ENCODE data around the gene CAMK1D.
"Not testable (repeated sequence)": the region's sequence is repeated elsewhere in the genome, so short reads cannot be mapped to it uniquely, and the experiment has no call there.

CAMK1D gene

DNA sequence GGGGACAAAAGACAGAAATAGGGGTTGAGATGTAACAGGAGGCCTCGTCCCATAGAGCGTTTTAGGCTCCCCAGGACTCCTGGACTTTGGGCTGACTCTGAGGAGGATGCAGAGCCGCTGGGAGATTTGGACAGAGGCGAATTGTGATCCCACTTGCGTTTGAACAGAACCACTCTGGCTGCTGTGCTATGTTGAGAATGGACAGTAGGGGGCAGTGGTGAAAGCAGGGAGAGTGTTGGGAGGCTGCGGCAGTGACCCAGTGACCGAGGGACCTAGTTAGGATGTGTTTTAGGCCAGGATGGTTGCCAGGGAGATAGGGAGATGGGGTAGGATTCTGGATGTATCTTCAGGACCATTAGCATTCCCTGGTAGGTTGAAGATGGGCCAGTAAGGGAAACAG, 380.5 kb downstream of the CAMK1D start:
- Histone ChIP-seq H3K9me3 (ENCODE audit: control insufficient read depth, insufficient read depth, low read length) (no peaks in the 10 kb centered on the region), H3K9ac (ENCODE audit: low read depth, low read length) (no peak overlapping the region), H3K27me3 (ENCODE audit: control insufficient read depth, insufficient read depth, low read length) (no peaks in the 10 kb centered on the region), H3K4me1 (ENCODE audit: control insufficient read depth, insufficient read depth, low read length) (peaks cover 6% of the 10 kb centered on the region), H3K4me3 (ENCODE audit: low read depth, low read length) (no peak overlapping the region), H3K27ac (ENCODE audit: low read depth, low read length) (no peak overlapping the region), H3K36me3 (ENCODE audit: control insufficient read depth, insufficient read depth, low read length) (no peaks in the 10 kb centered on the region)

DNA sequence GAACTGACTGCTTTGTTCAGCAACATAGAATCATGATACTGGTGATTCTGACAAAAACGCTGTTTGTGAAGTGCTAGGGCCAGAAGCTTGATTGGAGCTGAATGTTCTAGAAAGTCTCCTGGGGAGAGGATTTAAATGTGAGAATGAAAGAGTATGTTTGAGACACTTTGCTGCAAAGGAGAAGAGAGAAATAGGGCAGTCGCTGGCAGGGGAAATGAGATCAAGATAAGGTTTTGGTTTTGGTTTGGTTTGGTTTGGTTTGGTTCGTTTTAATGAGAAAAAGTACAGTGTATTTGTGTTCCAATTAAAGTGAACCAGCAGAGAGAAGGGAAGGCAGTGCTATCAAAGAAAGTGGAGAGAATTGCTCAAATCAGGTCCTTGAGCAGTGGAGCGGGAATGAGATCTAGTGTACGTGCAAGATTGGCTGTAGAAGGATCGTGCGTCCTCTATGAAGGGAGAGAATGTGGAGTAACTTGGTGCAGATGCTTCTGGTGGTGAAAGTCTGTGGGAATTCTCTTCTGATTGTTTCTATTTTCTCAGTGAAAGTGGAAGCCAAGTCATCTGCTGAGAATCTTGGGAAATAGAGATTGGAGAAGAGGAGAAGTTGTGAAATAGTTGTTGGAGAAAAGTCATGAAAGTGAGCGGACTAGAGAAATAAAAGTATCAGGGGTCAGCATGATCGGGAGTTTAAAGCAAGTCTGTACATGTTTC, 381.6 kb downstream of the CAMK1D start:
- Histone ChIP-seq H3K4me3 (ENCODE audit: low read depth, low read length) (no peak overlapping the region), H3K36me3 (ENCODE audit: control insufficient read depth, insufficient read depth, low read length) (no peaks in the 10 kb centered on the region), H3K27ac (ENCODE audit: low read depth, low read length) (no peak overlapping the region), H3K9ac (ENCODE audit: low read depth, low read length) (no peak overlapping the region), H3K4me1 (ENCODE audit: control insufficient read depth, insufficient read depth, low read length) (no peaks in the 10 kb centered on the region), H3K27me3 (ENCODE audit: control insufficient read depth, insufficient read depth, low read length) (no peaks in the 10 kb centered on the region), H3K9me3 (ENCODE audit: control insufficient read depth, insufficient read depth, low read length) (no peaks in the 10 kb centered on the region)

DNA sequence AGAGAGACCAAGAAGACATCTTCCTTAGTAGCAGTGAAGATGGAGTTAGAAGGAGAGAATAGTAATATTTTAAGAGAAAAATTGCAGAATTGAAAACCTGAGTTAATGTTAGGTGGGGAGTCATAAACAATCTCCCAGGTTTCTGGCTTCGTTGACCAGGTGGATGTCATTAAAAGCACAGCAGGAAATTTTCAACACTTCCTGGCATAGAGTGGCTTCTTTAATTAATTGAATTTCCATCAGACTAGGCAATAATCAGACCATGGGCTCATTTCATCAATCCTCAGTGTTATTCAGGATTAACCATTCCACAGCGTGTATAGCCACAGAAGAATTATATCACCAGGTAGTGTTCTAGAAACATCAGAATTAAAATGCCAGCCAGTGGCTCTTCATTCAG, 383.9 kb downstream of the CAMK1D start:
- Histone ChIP-seq H3K9me3 (ENCODE audit: control insufficient read depth, insufficient read depth, low read length) (no peaks in the 10 kb centered on the region), H3K27ac (ENCODE audit: low read depth, low read length) (no peak overlapping the region), H3K36me3 (ENCODE audit: control insufficient read depth, insufficient read depth, low read length) (no peaks in the 10 kb centered on the region), H3K27me3 (ENCODE audit: control insufficient read depth, insufficient read depth, low read length) (no peaks in the 10 kb centered on the region), H3K4me1 (ENCODE audit: control insufficient read depth, insufficient read depth, low read length) (no peaks in the 10 kb centered on the region), H3K9ac (ENCODE audit: low read depth, low read length) (no peak overlapping the region), H3K4me3 (ENCODE audit: low read depth, low read length) (no peak overlapping the region)

DNA sequence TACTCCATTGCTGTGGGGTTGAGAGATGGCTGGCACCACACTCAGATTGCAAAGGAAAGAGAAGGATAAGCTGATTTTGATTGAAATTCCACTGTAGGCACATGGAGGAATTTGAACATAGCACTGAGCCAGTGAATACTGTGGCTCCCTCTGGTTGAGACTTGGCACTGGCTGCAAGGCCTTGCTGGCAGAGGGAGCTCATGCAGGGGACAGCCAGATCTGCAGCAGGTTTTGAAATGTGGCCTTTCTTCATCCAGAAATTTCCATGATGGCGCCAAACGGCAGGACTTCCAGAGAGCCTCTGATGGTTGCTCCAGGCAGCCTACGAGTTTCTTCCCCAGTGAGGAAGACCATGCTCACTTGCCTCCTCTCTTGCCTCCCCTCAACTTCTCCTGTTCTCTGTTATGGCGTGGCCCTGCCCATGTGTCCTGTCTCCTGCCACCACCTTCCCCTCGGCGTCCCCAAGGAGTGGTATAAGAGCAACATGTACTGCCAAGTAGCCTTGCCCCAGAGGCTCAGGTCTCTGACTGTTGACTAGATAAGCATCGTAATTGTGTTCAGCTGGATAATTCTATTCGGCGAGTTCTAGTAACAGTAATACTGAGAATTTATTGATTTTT, 386.6 kb downstream of the CAMK1D start:
- H3K27ac ChIP-seq (ENCODE audit: low read depth, low read length): no peak overlapping the region
- H3K4me1 ChIP-seq (ENCODE audit: control insufficient read depth, insufficient read depth, low read length): 0 out of 2 replicates have a peak, but pooled peaks cover 6% of the 10 kb centered on the region

DNA sequence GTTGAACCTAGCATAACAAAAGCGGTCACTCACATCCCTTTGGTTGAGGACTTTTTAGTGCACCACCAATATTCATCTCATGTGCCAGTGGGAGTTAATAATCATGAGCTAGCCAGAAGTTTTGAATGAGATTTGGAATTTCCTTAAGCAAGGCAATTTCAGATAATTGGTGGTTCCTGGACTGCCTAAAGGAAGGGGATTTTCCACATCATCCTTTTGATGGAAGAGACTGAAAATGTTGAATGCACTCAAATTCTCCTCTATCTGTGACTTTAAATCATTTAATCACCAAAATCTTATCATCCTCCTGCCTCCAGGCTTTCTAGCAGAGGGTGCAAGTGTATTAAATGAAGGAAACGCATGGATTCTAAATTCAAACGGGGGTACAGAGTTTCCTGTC, 391.5 kb downstream of the CAMK1D start:
- Histone ChIP-seq H3K9me3 (ENCODE audit: control insufficient read depth, insufficient read depth, low read length) (no peaks in the 10 kb centered on the region), H3K9ac (ENCODE audit: low read depth, low read length) (no peak overlapping the region), H3K36me3 (ENCODE audit: control insufficient read depth, insufficient read depth, low read length) (no peaks in the 10 kb centered on the region), H3K27ac (ENCODE audit: low read depth, low read length) (no peak overlapping the region), H3K4me3 (ENCODE audit: low read depth, low read length) (no peak overlapping the region), H3K4me1 (ENCODE audit: control insufficient read depth, insufficient read depth, low read length) (0 out of 2 replicates have a peak, but pooled peaks cover 7% of the 10 kb centered on the region), H3K27me3 (ENCODE audit: control insufficient read depth, insufficient read depth, low read length) (no peaks in the 10 kb centered on the region)

More for the DNA sequence above, 386.6 kb downstream of the CAMK1D start:
- Histone ChIP-seq H3K4me3 (ENCODE audit: low read depth, low read length) (no peak overlapping the region), H3K9me3 (ENCODE audit: control insufficient read depth, insufficient read depth, low read length) (no peaks in the 10 kb centered on the region), H3K9ac (ENCODE audit: low read depth, low read length) (no peak overlapping the region), H3K36me3 (ENCODE audit: control insufficient read depth, insufficient read depth, low read length) (no peaks in the 10 kb centered on the region), H3K27me3 (ENCODE audit: control insufficient read depth, insufficient read depth, low read length) (no peaks in the 10 kb centered on the region)

DNA sequence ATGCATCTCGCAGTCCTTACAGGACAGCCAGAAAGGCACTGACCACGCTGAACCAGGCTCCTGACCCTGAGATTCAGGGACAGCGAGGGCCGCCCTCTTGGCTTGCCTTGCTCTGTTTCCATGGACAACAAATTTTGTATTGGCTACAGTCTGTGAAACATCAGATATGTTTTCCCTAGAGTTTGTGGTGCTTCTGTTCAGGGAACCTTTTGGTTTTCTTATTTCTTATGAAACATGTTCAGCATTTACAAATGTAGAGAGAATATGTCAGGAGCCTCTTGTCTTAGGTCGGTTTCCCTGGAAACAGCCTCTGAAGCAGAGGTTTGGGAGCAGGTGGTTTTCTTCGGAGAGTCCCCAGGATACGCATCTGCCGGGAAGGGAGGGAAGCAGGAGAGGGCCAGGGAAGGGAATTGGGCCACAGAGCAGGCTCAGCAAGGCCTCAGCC, 392.0 kb downstream of the CAMK1D start:
- no peaks in the 10 kb centered on the region for H3K36me3 ChIP-seq (ENCODE audit: control insufficient read depth, insufficient read depth, low read length)

DNA sequence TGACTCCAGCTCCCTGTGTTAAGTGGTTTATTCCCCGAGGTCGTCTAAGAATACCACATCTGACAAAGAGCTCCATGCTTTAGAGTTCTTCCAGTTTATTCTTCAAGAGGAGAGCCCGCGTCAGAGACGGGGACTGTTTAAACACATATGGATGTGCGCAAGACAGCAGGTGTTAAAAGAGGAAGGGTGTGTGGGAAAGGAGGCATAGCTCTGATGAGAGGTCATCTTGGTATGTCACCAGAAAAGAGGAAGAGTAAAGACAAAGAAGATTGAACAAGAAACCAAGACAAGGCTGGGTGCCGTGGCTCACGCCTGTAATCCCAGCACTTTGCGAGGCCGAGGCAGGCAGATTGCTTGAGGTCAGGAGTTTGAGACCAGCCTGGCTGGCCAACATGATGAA, 393.4 kb downstream of the CAMK1D start:
- no peaks in the 10 kb centered on the region for H3K27me3 ChIP-seq (ENCODE audit: control insufficient read depth, insufficient read depth, low read length)
- no peak overlapping the region for H3K27ac ChIP-seq (ENCODE audit: low read depth, low read length)
- no peaks in the 10 kb centered on the region for H3K36me3 ChIP-seq (ENCODE audit: control insufficient read depth, insufficient read depth, low read length)
- H3K4me1 ChIP-seq (ENCODE audit: control insufficient read depth, insufficient read depth, low read length): 0 out of 2 replicates have a peak, but pooled peaks cover 7% of the 10 kb centered on the region
- no peak overlapping the region for H3K4me3 ChIP-seq (ENCODE audit: low read depth, low read length)
- no peaks in the 10 kb centered on the region for H3K9me3 ChIP-seq (ENCODE audit: control insufficient read depth, insufficient read depth, low read length)
- H3K9ac ChIP-seq (ENCODE audit: low read depth, low read length): no peak overlapping the region

More for the DNA sequence above, 392.0 kb downstream of the CAMK1D start:
- Histone ChIP-seq H3K9ac (ENCODE audit: low read depth, low read length) (no peak overlapping the region), H3K9me3 (ENCODE audit: control insufficient read depth, insufficient read depth, low read length) (no peaks in the 10 kb centered on the region), H3K27me3 (ENCODE audit: control insufficient read depth, insufficient read depth, low read length) (no peaks in the 10 kb centered on the region), H3K4me3 (ENCODE audit: low read depth, low read length) (no peak overlapping the region), H3K4me1 (ENCODE audit: control insufficient read depth, insufficient read depth, low read length) (0 out of 2 replicates have a peak, but pooled peaks cover 7% of the 10 kb centered on the region), H3K27ac (ENCODE audit: low read depth, low read length) (no peak overlapping the region)

DNA sequence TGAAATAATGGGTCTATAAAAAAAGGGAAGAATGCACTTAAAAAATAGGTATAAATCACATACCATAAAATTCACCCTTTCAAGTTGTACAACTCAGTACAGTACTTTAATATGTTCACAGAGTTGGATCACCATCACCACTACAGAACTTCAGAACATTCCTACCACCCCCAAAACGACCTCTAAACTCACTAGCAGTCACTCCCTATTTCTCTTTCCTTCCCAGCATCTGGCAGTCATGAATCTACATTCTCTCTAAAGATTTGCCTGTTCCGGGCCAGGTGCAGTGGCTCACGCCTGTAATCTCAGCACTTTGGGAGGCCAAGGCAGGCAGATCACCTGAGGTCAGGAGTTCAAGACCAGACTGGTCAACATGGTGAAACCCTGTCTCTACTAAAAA, 394.1 kb downstream of the CAMK1D start:
- H3K27ac ChIP-seq (ENCODE audit: low read depth, low read length); H3K27me3 ChIP-seq (ENCODE audit: control insufficient read depth, insufficient read depth, low read length); H3K9me3 ChIP-seq (ENCODE audit: control insufficient read depth, insufficient read depth, low read length); H3K9ac ChIP-seq (ENCODE audit: low read depth, low read length); H3K36me3 ChIP-seq (ENCODE audit: control insufficient read depth, insufficient read depth, low read length); H3K4me1 ChIP-seq (ENCODE audit: control insufficient read depth, insufficient read depth, low read length); H3K4me3 ChIP-seq (ENCODE audit: low read depth, low read length): not testable (repeated sequence)

DNA sequence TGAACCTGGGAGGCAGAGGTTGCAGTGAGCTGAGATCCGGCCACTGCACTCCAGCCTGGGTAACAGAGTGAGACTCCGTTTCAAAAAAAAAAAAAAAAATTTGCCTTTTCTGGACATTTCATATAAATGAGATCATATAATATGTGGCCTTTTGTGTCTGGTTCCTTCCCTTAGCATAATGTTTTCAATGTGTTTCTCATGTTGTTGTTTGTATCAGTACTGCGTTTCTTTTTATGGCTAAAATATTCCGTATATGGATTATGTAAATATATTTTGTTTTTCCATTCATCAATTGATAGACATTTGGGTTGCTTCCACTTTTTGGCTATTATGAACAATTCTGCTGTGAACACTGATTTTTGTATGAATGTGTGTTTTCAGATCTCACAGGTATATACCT, 394.6 kb downstream of the CAMK1D start:
- H3K36me3 ChIP-seq (ENCODE audit: control insufficient read depth, insufficient read depth, low read length): no peaks in the 10 kb centered on the region
- no peak overlapping the region for H3K4me3 ChIP-seq (ENCODE audit: low read depth, low read length)
- 0 out of 2 replicates have a peak, but pooled peaks cover 7% of the 10 kb centered on the region for H3K4me1 ChIP-seq (ENCODE audit: control insufficient read depth, insufficient read depth, low read length)
- no peaks in the 10 kb centered on the region for H3K9me3 ChIP-seq (ENCODE audit: control insufficient read depth, insufficient read depth, low read length)
- H3K27ac ChIP-seq (ENCODE audit: low read depth, low read length): no peak overlapping the region
- H3K27me3 ChIP-seq (ENCODE audit: control insufficient read depth, insufficient read depth, low read length): no peaks in the 10 kb centered on the region
- H3K9ac ChIP-seq (ENCODE audit: low read depth, low read length): no peak overlapping the region

DNA sequence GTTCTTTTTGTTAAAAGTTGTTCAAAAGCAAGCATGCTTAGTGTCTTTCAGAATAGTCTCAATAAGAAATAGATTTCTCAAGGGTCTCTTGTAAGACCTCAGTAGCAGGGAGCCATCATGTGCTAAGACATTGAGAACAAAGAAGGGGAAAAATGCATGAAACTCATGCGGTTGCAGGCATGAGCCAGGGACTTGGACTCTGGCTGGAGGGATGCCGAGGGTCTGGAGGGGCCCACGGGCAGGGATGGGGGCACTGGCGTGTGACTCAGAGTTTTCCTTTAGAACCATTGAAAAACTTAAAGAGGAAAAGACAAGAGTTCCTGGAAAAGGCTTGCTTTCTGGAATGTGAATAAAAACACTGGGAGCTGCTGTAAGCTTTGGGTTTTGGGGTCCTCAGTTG, 398.8 kb downstream of the CAMK1D start:
- Histone ChIP-seq H3K27me3 (ENCODE audit: control insufficient read depth, insufficient read depth, low read length) (no peaks in the 10 kb centered on the region), H3K4me3 (ENCODE audit: low read depth, low read length) (no peak overlapping the region), H3K36me3 (ENCODE audit: control insufficient read depth, insufficient read depth, low read length) (no peaks in the 10 kb centered on the region), H3K27ac (ENCODE audit: low read depth, low read length) (no peak overlapping the region), H3K4me1 (ENCODE audit: control insufficient read depth, insufficient read depth, low read length) (no peaks in the 10 kb centered on the region), H3K9ac (ENCODE audit: low read depth, low read length) (no peak overlapping the region), H3K9me3 (ENCODE audit: control insufficient read depth, insufficient read depth, low read length) (no peaks in the 10 kb centered on the region)

DNA sequence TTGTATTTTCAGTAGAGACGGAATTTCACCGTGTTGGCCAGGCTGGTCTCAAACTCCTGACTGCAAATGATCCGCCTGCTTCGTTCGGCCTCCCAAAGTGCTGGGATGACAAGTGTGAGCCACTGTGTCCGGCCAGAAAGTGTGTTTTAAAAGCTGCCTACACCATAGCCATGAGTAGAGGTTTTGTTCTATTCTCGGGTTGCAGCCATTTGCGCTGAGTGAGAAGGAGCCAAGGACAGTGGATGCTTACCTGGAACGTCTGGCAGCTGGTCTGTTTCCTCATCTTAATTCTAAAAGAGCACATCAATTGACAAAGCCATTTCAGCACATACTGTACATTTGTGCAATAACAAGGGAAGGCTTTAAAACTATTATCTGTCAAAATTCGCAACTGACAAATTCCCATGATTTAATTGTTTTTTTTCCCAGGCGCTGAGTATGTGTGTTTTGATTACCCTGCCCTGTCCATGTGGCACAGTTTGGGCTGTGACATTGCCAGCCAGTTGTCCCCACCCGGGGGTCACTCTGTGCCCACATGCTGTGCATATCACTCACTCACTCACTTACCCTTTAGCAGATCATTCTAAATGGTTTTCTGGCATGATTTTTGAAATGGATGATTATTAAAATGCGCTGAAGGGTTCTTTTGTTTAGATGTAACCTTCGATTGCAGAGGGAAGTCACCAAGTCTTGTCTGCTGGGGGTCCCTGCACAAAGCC, 400.6 kb downstream of the CAMK1D start:
- Histone ChIP-seq H3K4me1 (ENCODE audit: control insufficient read depth, insufficient read depth, low read length) (no peaks in the 10 kb centered on the region), H3K4me3 (ENCODE audit: low read depth, low read length) (no peak overlapping the region), H3K9ac (ENCODE audit: low read depth, low read length) (no peak overlapping the region), H3K27ac (ENCODE audit: low read depth, low read length) (no peak overlapping the region), H3K9me3 (ENCODE audit: control insufficient read depth, insufficient read depth, low read length) (no peaks in the 10 kb centered on the region), H3K36me3 (ENCODE audit: control insufficient read depth, insufficient read depth, low read length) (no peaks in the 10 kb centered on the region), H3K27me3 (ENCODE audit: control insufficient read depth, insufficient read depth, low read length) (no peaks in the 10 kb centered on the region)

All from HUES48 (cell line).